HFFc6 (cell line): ENCODE results near the gene CPVL. TPM values are rescaled to one million over a fixed set of nuclear protein-coding genes. Genes with fewer than 3 reads are reported as not detected.

Experiments used
- DNase-seq: peaks from one replicate; pipeline ENCODE4 v3.0.0-alpha.2; 2018
- H3K27ac Mint-ChIP-seq: 2 replicates; pipeline ENCODE4 v1.8.0; 2020; ENCODE audit warnings: mild to moderate bottlenecking, mixed read lengths
- H3K27me3 Mint-ChIP-seq: 2 replicates; pipeline ENCODE4 v1.8.0; 2021; ENCODE audit warnings: mild to moderate bottlenecking, moderate library complexity, mixed read lengths; ENCODE audit not compliant: insufficient read depth
- H3K36me3 Mint-ChIP-seq: 2 replicates; pipeline ENCODE4 v1.8.0; 2021; ENCODE audit warnings: low read depth, mixed read lengths
- H3K4me1 Mint-ChIP-seq: 2 replicates; pipeline ENCODE4 v1.8.0; 2020; ENCODE audit warnings: low read depth, mixed read lengths
- H3K4me3 Mint-ChIP-seq: 2 replicates; pipeline ENCODE4 v1.8.0; 2020; ENCODE audit warnings: mild to moderate bottlenecking, moderate library complexity, mixed read lengths
- H3K9me3 Mint-ChIP-seq: 2 replicates; pipeline ENCODE4 v1.8.0; 2020; ENCODE audit warnings: mild to moderate bottlenecking, mixed read lengths
- total RNA-seq, 6 experiments: library from RNA; stranded (reverse); fragmentation: NEBNext Ultra II Directional; extraction: Animal tissue kit (Norgen Biotek cat#: 25700); gene quantifications; 2 replicates in 1 of 6; 3 replicates in 5 of 6; pipeline ENCODE4 v1.2.3, GENCODE V29; 2021
- TF ChIP-seq, protein P1 (sequence below): fragments of 200-600 bp; sonication (generic); IDR thresholded peaks from 2 replicates; pipeline ENCODE4 v1.5.0; 2021; ENCODE audit warnings: antibody characterized with exemption, mild to moderate bottlenecking

CPVL gene
- total RNA-seq, 6 experiments from 2014 or later, result not detected

- TF ChIP-seq, protein P1, sequence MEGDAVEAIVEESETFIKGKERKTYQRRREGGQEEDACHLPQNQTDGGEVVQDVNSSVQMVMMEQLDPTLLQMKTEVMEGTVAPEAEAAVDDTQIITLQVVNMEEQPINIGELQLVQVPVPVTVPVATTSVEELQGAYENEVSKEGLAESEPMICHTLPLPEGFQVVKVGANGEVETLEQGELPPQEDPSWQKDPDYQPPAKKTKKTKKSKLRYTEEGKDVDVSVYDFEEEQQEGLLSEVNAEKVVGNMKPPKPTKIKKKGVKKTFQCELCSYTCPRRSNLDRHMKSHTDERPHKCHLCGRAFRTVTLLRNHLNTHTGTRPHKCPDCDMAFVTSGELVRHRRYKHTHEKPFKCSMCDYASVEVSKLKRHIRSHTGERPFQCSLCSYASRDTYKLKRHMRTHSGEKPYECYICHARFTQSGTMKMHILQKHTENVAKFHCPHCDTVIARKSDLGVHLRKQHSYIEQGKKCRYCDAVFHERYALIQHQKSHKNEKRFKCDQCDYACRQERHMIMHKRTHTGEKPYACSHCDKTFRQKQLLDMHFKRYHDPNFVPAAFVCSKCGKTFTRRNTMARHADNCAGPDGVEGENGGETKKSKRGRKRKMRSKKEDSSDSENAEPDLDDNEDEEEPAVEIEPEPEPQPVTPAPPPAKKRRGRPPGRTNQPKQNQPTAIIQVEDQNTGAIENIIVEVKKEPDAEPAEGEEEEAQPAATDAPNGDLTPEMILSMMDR, result no peak
- DNase-seq, result no peak
- H3K27ac Mint-ChIP-seq, result no peak overlapping the region
- H3K36me3 Mint-ChIP-seq, result no peaks in the 10 kb centered on the region
- no peaks in the 10 kb centered on the region for H3K4me1 Mint-ChIP-seq
- H3K9me3 Mint-ChIP-seq, result no peaks in the 10 kb centered on the region
- peaks cover 27% of the 10 kb centered on the region for H3K27me3 Mint-ChIP-seq
- no peak overlapping the region for H3K4me3 Mint-ChIP-seq
Measured at GRCh38 chr7:29192811-29193210, 46.5 kb upstream of the CPVL start.

- H3K27me3 Mint-ChIP-seq, result peaks cover 27% of the 10 kb centered on the region
- no peaks in the 10 kb centered on the region for H3K9me3 Mint-ChIP-seq
- no peaks in the 10 kb centered on the region for H3K4me1 Mint-ChIP-seq
- TF ChIP-seq, protein P1, result no peak
- no peaks in the 10 kb centered on the region for H3K36me3 Mint-ChIP-seq
- no peak overlapping the region for H3K4me3 Mint-ChIP-seq
- DNase-seq, result no peak
- no peak overlapping the region for H3K27ac Mint-ChIP-seq
Measured at GRCh38 chr7:29192323-29192722, 46.0 kb upstream of the CPVL start.

GRCh38 chr7:29190349-29191045 lies 44.2 kb upstream of the CPVL start:
- Mint-ChIP-seq H3K36me3 (no peaks in the 10 kb centered on the region), H3K27ac (no peak overlapping the region), H3K27me3 (peaks cover 28% of the 10 kb centered on the region), H3K4me1 (no peaks in the 10 kb centered on the region), H3K9me3 (no peaks in the 10 kb centered on the region), H3K4me3 (no peak overlapping the region)
- DNase-seq, result no peak
- TF ChIP-seq, protein P1, result no peak

DNA sequence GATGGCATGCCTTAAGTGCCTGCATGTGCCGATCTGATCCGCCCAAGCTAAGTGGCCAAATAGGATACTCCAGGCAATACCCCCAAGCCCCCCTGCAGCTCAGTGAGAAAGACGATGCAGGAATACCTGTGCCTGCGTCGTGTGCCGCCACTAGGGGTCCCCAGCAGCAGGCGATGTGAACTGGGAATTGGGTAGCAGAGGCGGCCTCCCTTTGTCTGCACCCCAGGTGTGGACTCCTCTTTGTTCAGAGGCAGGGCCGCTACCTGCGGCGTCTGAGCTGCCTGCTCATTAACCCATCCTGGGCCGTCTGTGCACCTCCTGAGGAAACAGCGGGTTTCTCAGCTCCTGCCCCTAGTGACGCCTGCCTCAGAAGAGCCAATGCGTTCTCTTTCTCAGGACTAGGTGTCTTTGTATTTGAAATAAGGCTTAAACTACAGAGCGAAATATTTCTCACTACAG lies 43.4 kb upstream of the CPVL start:
- Mint-ChIP-seq H3K4me1 (no peaks in the 10 kb centered on the region), H3K36me3 (no peaks in the 10 kb centered on the region), H3K27ac (no peak overlapping the region), H3K9me3 (no peaks in the 10 kb centered on the region), H3K4me3 (no peak overlapping the region), H3K27me3 (peaks cover 25% of the 10 kb centered on the region)
- DNase-seq, result no peak
- TF ChIP-seq, protein P1, result peak; percentile 81

DNA sequence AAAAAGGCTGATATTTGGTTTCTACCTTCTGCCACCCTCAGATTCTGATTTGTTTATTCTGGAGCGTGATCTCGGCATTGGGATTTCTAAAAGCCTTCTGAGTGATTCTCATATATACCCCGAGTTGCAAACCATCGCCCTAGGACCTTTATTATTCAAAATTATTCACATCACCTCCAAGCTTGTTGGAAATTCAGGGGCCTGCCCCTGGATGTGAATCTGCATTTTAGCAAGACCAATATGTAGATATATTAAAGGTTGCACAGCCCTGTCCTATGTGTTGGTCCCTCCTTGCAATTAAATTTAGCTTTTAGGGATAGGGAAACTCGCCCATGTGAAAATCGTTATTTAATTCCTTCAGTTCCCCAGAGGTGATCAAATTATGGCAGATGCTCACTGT lies 39.3 kb upstream of the CPVL start:
- Mint-ChIP-seq H3K36me3 (no peaks in the 10 kb centered on the region), H3K9me3 (no peaks in the 10 kb centered on the region), H3K27me3 (peaks cover 7% of the 10 kb centered on the region; the same call in 1 of the 2 replicates), H3K4me3 (no peak overlapping the region), H3K27ac (no peak overlapping the region), H3K4me1 (no peaks in the 10 kb centered on the region)
- DNase-seq, result no peak
- TF ChIP-seq, protein P1, result no peak
